HCT116 (cell line): Measurements from ENCODE around the gene RNF11. TPM values are rescaled to one million over a fixed set of nuclear protein-coding genes. Genes with fewer than 3 reads are reported as not detected.

Source experiments
- ATAC-seq: fragments of 200-7000 bp; cut with Tn5 transposase; 2 replicates; pipeline ENCODE4 v1.9.1; 2020; ENCODE audit warnings: mild to moderate bottlenecking, moderate library complexity
- BruUV-seq: library from RNA; stranded (reverse); fragments of 400-500 nt; replicated peaks from 2 replicates; lab custom pipeline; 2021; lab: Mats Ljungman, UMichigan
- CTCF ChIA-PET: fragments of 300-600 bp; sonication (Branson Sonifier 250); formaldehyde crosslinking; loops from one replicate; lab custom pipeline; 2021; ENCODE audit warnings: antibody characterized with exemption; lab: Charles Lee
- POLR2A ChIA-PET: fragments of 300-600, 350-600 bp; sonication (Branson Sonifier 250); formaldehyde crosslinking; loops from one replicate; lab custom pipeline; 2021; ENCODE audit warnings: antibody characterized with exemption; lab: Charles Lee
- RAD21 ChIA-PET, 2 experiments: fragments of 300-600 bp; sonication (Branson Sonifier 250); formaldehyde crosslinking; loops; one replicate each; lab custom pipeline; 2023; ENCODE audit warnings: low total read pairs in 2 of 2; ENCODE audit not compliant: uncharacterized antibody in 2 of 2, unreplicated experiment in 2 of 2, low non-redundant PET in 1 of 2; lab: Charles Lee
- DNase-seq: peaks from one replicate; pipeline ENCODE4 v3.0.0-alpha.2; 2010; ENCODE audit warnings: low read depth, low spot score
- H2AFZ ChIP-seq: fragments of 200-600 bp; shearing (Covaris generic), sonication (generic); 2 replicates; pipeline ENCODE4 v1.6.1; 2017; ENCODE audit warnings: low read depth, mixed run types, mixed read lengths, antibody characterized with exemption, low read length; ENCODE audit not compliant: poor library complexity, severe bottlenecking
- H3K27ac ChIP-seq: 2 replicates; pipeline ENCODE4 v1.5.1; 2012; ENCODE audit warnings: low read depth, low read length
- H3K27me3 ChIP-seq: fragments of 200-600 bp; sonication (generic); 2 replicates; pipeline ENCODE4 v1.6.1; 2016; ENCODE audit warnings: mixed run types, low read length, mixed read lengths; ENCODE audit not compliant: insufficient read depth
- H3K36me3 ChIP-seq, 2 experiments: fragments of 200-500 bp in 1 of 2; fragments of 200-600 bp in 1 of 2; sonication (Bioruptor generic) in 1 of 2; sonication (generic) in 1 of 2; 2 replicates each; pipeline versions ENCODE4 v1.5.1 to v1.6.1; 2014 to 2016; ENCODE audit warnings: low read length in 2 of 2, inconsistent platforms in 1 of 2, mixed read lengths in 1 of 2, mixed run types in 1 of 2; ENCODE audit not compliant: insufficient read depth in 2 of 2, control insufficient read depth in 1 of 2
- H3K4me1 ChIP-seq, 2 experiments: fragments of 200-600 bp in 1 of 2; sonication (generic) in 1 of 2; 2 replicates each; pipeline versions ENCODE4 v1.5.1 to v1.6.1; 2012 to 2017; ENCODE audit warnings: low read length in 2 of 2, inconsistent platforms in 1 of 2, mild to moderate bottlenecking in 1 of 2, mixed read lengths in 1 of 2, mixed run types in 1 of 2, moderate library complexity in 1 of 2; ENCODE audit not compliant: insufficient read depth in 2 of 2, control insufficient read depth in 1 of 2
- H3K4me2 ChIP-seq: fragments of 200-600 bp; sonication (generic); 2 replicates; pipeline ENCODE4 v1.6.1; 2017; ENCODE audit warnings: mixed run types, low read length, mixed read lengths
- H3K4me3 ChIP-seq, 2 experiments: fragments of 200-600 bp in 1 of 2; sonication (generic) in 1 of 2; replicated peaks in 1 of 2; 2 replicates each; pipeline ENCODE4 v1.5.1; 2011 to 2016; ENCODE audit warnings: low read length in 2 of 2, control low read depth in 1 of 2, low read depth in 1 of 2, mild to moderate bottlenecking in 1 of 2, mixed read lengths in 1 of 2, mixed run types in 1 of 2
- H3K79me2 ChIP-seq: fragments of 200-600 bp; sonication (generic); 2 replicates; pipeline ENCODE4 v1.6.1; 2017; ENCODE audit warnings: mild to moderate bottlenecking, mixed run types, low read length, moderate library complexity, mixed read lengths; ENCODE audit not compliant: insufficient read depth
- H3K9ac ChIP-seq: fragments of 200-600 bp; sonication (generic); 2 replicates; pipeline ENCODE4 v1.6.1; 2016; ENCODE audit warnings: low read length, mixed read lengths
- H3K9me2 ChIP-seq: fragments of 200-600 bp; sonication (generic), shearing (Covaris generic); 2 replicates; pipeline ENCODE4 v1.6.1; 2017; ENCODE audit warnings: mixed run types, mild to moderate bottlenecking, moderate library complexity; ENCODE audit not compliant: insufficient read depth
- H3K9me3 ChIP-seq, 2 experiments: fragments of 200-500 bp in 1 of 2; fragments of 200-600 bp in 1 of 2; sonication (Bioruptor generic) in 1 of 2; sonication (generic) in 1 of 2; 2 replicates each; pipeline ENCODE4 v1.6.1; 2014 to 2017; ENCODE audit warnings: low read length in 2 of 2, mixed read lengths in 2 of 2, inconsistent platforms in 1 of 2, low read depth in 1 of 2, mild to moderate bottlenecking in 1 of 2, mixed run types in 1 of 2, moderate library complexity in 1 of 2; ENCODE audit not compliant: control insufficient read depth in 1 of 2, insufficient read depth in 1 of 2
- H4K20me1 ChIP-seq: fragments of 200-600 bp; sonication (generic), shearing (Covaris generic); 2 replicates; pipeline ENCODE4 v1.6.1; 2017; ENCODE audit warnings: mixed run types, mild to moderate bottlenecking, moderate library complexity; ENCODE audit not compliant: insufficient read depth
- ATF3 ChIP-seq: IDR thresholded peaks from 2 replicates; pipeline ENCODE4 v1.6.1; 2012
- CBX3 ChIP-seq: IDR thresholded peaks from 2 replicates; pipeline ENCODE4 v1.6.1; 2012; ENCODE audit warnings: low read depth
- EGR1 ChIP-seq: IDR thresholded peaks from 2 replicates; pipeline ENCODE4 v1.6.1; 2012; ENCODE audit warnings: low read depth
- ELF1 ChIP-seq: IDR thresholded peaks from 2 replicates; pipeline ENCODE4 v1.6.1; 2012; ENCODE audit warnings: low read depth, borderline replicate concordance
- FOSL1 ChIP-seq: IDR thresholded peaks from 2 replicates; pipeline ENCODE4 v1.6.1; 2012; ENCODE audit warnings: low read depth
- POLR2AphosphoS5 ChIP-seq: IDR thresholded peaks from 2 replicates; pipeline ENCODE4 v1.6.1; 2011; ENCODE audit warnings: mild to moderate bottlenecking, low read depth, low read length, moderate library complexity
- RAD21 ChIP-seq: IDR thresholded peaks from 2 replicates; pipeline ENCODE4 v1.6.1; 2012; ENCODE audit warnings: low read depth, mild to moderate bottlenecking
- REST ChIP-seq: IDR thresholded peaks from 2 replicates; pipeline ENCODE4 v1.6.1; 2012; ENCODE audit warnings: low read depth
- SIN3A ChIP-seq: IDR thresholded peaks from 2 replicates; pipeline ENCODE4 v1.6.1; 2012; ENCODE audit warnings: low read depth
- YY1 ChIP-seq: IDR thresholded peaks from 2 replicates; pipeline ENCODE4 v1.6.1; 2011; ENCODE audit warnings: low read length, low read depth, moderate library complexity, mild to moderate bottlenecking; ENCODE audit not compliant: insufficient replicate concordance; ENCODE audit errors: extremely low read depth
- intact Hi-C: fragments of 100-400 bp; cut with micrococcal nuclease; formaldehyde crosslinking; loops from 2 replicates; pipeline ENCODE4 v1.10.0; 2022
- total RNA-seq: library from RNA; stranded (reverse); gene quantifications from one replicate; pipeline ENCODE4 v1.2.1, GENCODE V29; 2021; ENCODE audit not compliant: unreplicated experiment

RNF11 gene
- total RNA-seq, 1 experiment from 2014 or later, result 60.9 TPM

- BruUV-seq, result no TSS peak
- ChIA-PET RAD21 (no interaction called here), POLR2A (no interaction called here), CTCF (no interaction called here)
- Histone ChIP-seq H3K27me3 (no peaks in the 10 kb centered on the region), H3K4me2 (no peak overlapping the region), H3K9me2 (no peaks in the 10 kb centered on the region), H3K27ac (no peak overlapping the region), H3K4me1 (peaks cover 10 to 16% of the 10 kb centered on the region in 2 experiments), H4K20me1 (no peaks in the 10 kb centered on the region), H2AFZ (no peak overlapping the region), H3K36me3 (peaks cover 0 to under 1% of the 10 kb centered on the region in 2 experiments; a peak in 1 of 4 replicates), H3K4me3 (no peak overlapping the region), H3K9me3 (no peaks in the 10 kb centered on the region), H3K9ac (no peak overlapping the region), H3K79me2 (no peaks in the 10 kb centered on the region)
- DNase-seq, result no peak
- ATAC-seq, result no peak
- no peak for TF ChIP-seq POLR2AphosphoS5
- intact Hi-C loops, result no loop called here
Observed at GRCh38 chr1:51281807-51282206, 45.7 kb downstream of the RNF11 start.

GRCh38 chr1:51282605-51283004, 46.5 kb downstream of the RNF11 start:
- Histone ChIP-seq H3K9me3 (no peaks in the 10 kb centered on the region), H3K4me3 (no peak overlapping the region), H3K27me3 (no peaks in the 10 kb centered on the region), H3K27ac (no peak overlapping the region), H2AFZ (no peak overlapping the region), H3K4me2 (no peak overlapping the region), H3K9me2 (no peaks in the 10 kb centered on the region), H3K36me3 (peaks cover 0 to 5% of the 10 kb centered on the region in 2 experiments; a peak in 1 of 4 replicates), H4K20me1 (no peaks in the 10 kb centered on the region), H3K79me2 (no peaks in the 10 kb centered on the region), H3K9ac (no peak overlapping the region), H3K4me1 (peaks cover 10 to 16% of the 10 kb centered on the region in 2 experiments)
- ChIA-PET CTCF (no interaction called here), POLR2A (no interaction called here), RAD21 (no interaction called here)
- DNase-seq (no peak), ATAC-seq (no peak)
- no TSS peak for BruUV-seq
- no peak for TF ChIP-seq ELF1
- TF ChIP-seq FOSL1, result no peak
- no peak for TF ChIP-seq YY1
- TF ChIP-seq REST, result no peak
- no peak for TF ChIP-seq EGR1
- TF ChIP-seq ATF3, result no peak
- TF ChIP-seq CBX3, result no peak
- no peak for TF ChIP-seq SIN3A
- no peak for TF ChIP-seq RAD21
- intact Hi-C loops, result no loop called here
